HL-60 (cell line): ENCODE results near the gene KCNH2.

Experiments
- DNase-seq, 2 experiments: peaks; one replicate each; pipeline ENCODE4 v3.0.0-alpha.2; 2010 to 2020; ENCODE audit warnings: low read depth in 1 of 2, low spot score in 1 of 2
- H3K27ac ChIP-seq: fragments of 250-450 bp; sonication (Bioruptor Pico); replicated peaks from 2 replicates; pipeline ENCODE4 v1.5.1; 2020; ENCODE audit warnings: mild to moderate bottlenecking, moderate library complexity
- H3K27me3 ChIP-seq: fragments of 250-450 bp; sonication (Bioruptor Pico); 2 replicates; pipeline ENCODE4 v1.5.1; 2021; ENCODE audit warnings: mild to moderate bottlenecking, moderate library complexity; ENCODE audit not compliant: insufficient read depth, poor library complexity, severe bottlenecking
- H3K4me3 ChIP-seq: replicated peaks from 2 replicates; pipeline ENCODE4 v1.5.1; 2011; ENCODE audit warnings: mild to moderate bottlenecking, control low read depth, low read length; ENCODE audit not compliant: insufficient read depth
- CTCF ChIP-seq: IDR thresholded peaks from one replicate; pipeline ENCODE4 v1.5.1; 2011; ENCODE audit warnings: low read length, control low read depth, inconsistent platforms; ENCODE audit not compliant: insufficient read depth
- GABPA ChIP-seq: IDR thresholded peaks from 2 replicates; pipeline ENCODE4 v1.6.1; 2012; ENCODE audit warnings: low read depth
- POLR2AphosphoS5 ChIP-seq: IDR thresholded peaks from 2 replicates; pipeline ENCODE4 v1.6.1; 2012; ENCODE audit warnings: low read depth
- REST ChIP-seq: IDR thresholded peaks from 2 replicates; pipeline ENCODE4 v1.6.1; 2012; ENCODE audit warnings: low read depth; ENCODE audit not compliant: insufficient replicate concordance
- SPI1 ChIP-seq: IDR thresholded peaks from 2 replicates; pipeline ENCODE4 v1.6.1; 2012; ENCODE audit warnings: low read depth, mild to moderate bottlenecking, borderline replicate concordance

KCNH2 gene

GRCh38 chr7:150914196-150914595, 63.9 kb downstream of the KCNH2 start:
- TF ChIP-seq SPI1 = no peak
- no peak for TF ChIP-seq REST
- no peak for TF ChIP-seq CTCF
- TF ChIP-seq GABPA = no peak
- TF ChIP-seq POLR2AphosphoS5 = no peak
- H3K27me3 ChIP-seq = no peaks in the 10 kb centered on the region
- H3K4me3 ChIP-seq = no peak overlapping the region
- H3K27ac ChIP-seq = no peak overlapping the region
- DNase-seq = no peak

- TF ChIP-seq GABPA = no peak
- no peak for TF ChIP-seq POLR2AphosphoS5
- TF ChIP-seq SPI1 = no peak
- TF ChIP-seq REST = no peak
- TF ChIP-seq CTCF = no peak
- no peak overlapping the region for H3K4me3 ChIP-seq
- no peak overlapping the region for H3K27ac ChIP-seq
- DNase-seq = no peak
- no peaks in the 10 kb centered on the region for H3K27me3 ChIP-seq
Measured at GRCh38 chr7:150912427-150912826, 65.7 kb downstream of the KCNH2 start.

GRCh38 chr7:150911590-150912267, 66.4 kb downstream of the KCNH2 start:
- no peak for TF ChIP-seq SPI1
- no peak for TF ChIP-seq REST
- TF ChIP-seq GABPA = no peak
- no peak for TF ChIP-seq CTCF
- TF ChIP-seq POLR2AphosphoS5 = no peak
- Histone ChIP-seq H3K27me3 (no peaks in the 10 kb centered on the region), H3K4me3 (no peak overlapping the region), H3K27ac (no peak overlapping the region)
- no peak for DNase-seq
